CD14-positive monocyte (primary cell): ENCODE results near the gene MACC1. TPM values are rescaled to one million over a fixed set of nuclear protein-coding genes. Genes with fewer than 3 reads are reported as not detected.

Experiments
- DNase-seq, 3 donors: peaks; one replicate each; pipeline ENCODE4 v3.0.0-alpha.2; 2011 to 2022
- H2AFZ ChIP-seq: 2 replicates; pipeline ENCODE4 v1.6.0; 2012; ENCODE audit warnings: mild to moderate bottlenecking, low read depth, low read length, inconsistent platforms; ENCODE audit not compliant: insufficient read depth, poor library complexity, severe bottlenecking
- H3K27ac ChIP-seq, 2 donors: 1 replicate in 1 of 2; 2 replicates in 1 of 2; pipeline ENCODE4 v1.5.1; 2012 to 2013; ENCODE audit warnings: low read length in 2 of 2, control low read depth in 1 of 2, inconsistent platforms in 1 of 2, low read depth in 1 of 2, mild to moderate bottlenecking in 1 of 2
- H3K27me3 ChIP-seq, 2 donors: one replicate each; pipeline versions ENCODE4 v1.6.0 to v1.6.1; 2011 to 2013; ENCODE audit warnings: low read length in 2 of 2; ENCODE audit not compliant: control insufficient read depth in 2 of 2, insufficient read depth in 2 of 2
- H3K36me3 ChIP-seq, 2 donors: replicated peaks in 1 of 2; 1 replicate in 1 of 2; 2 replicates in 1 of 2; pipeline versions ENCODE4 v1.5.1 to v1.6.1; 2012 to 2013; ENCODE audit warnings: low read length in 2 of 2, control low read depth in 1 of 2, inconsistent platforms in 1 of 2, mild to moderate bottlenecking in 1 of 2; ENCODE audit not compliant: insufficient read depth in 2 of 2, control insufficient read depth in 1 of 2
- H3K4me1 ChIP-seq, 2 donors: 1 replicate in 1 of 2; 2 replicates in 1 of 2; pipeline versions ENCODE4 v1.5.1 to v1.6.1; 2012 to 2013; ENCODE audit warnings: low read length in 2 of 2, control low read depth in 1 of 2, inconsistent platforms in 1 of 2, mild to moderate bottlenecking in 1 of 2, moderate library complexity in 1 of 2; ENCODE audit not compliant: insufficient read depth in 2 of 2, control insufficient read depth in 1 of 2
- H3K4me2 ChIP-seq: replicated peaks from 2 replicates; pipeline ENCODE3; 2012; ENCODE audit warnings: low read length, moderate library complexity, mild to moderate bottlenecking; ENCODE audit not compliant: poor library complexity, severe bottlenecking; ENCODE audit errors: extremely low read depth
- H3K4me3 ChIP-seq, 3 experiments: fragments of 200-600 bp in 1 of 3; sonication (generic) in 1 of 3; replicated peaks in 1 of 3; 1 replicate in 2 of 3; 2 replicates in 1 of 3; pipeline ENCODE4 v1.5.1; 2011 to 2013; ENCODE audit warnings: low read length in 3 of 3, mild to moderate bottlenecking in 3 of 3, control low read depth in 2 of 3, low read depth in 2 of 3, inconsistent platforms in 1 of 3, moderate library complexity in 1 of 3
- H3K79me2 ChIP-seq: 2 replicates; pipeline ENCODE4 v1.6.0; 2012; ENCODE audit warnings: mild to moderate bottlenecking, control low read depth, inconsistent platforms, low read length, moderate library complexity; ENCODE audit not compliant: insufficient read depth
- H3K9ac ChIP-seq: 2 replicates; pipeline ENCODE4 v1.6.0; 2017; ENCODE audit warnings: low read length, mild to moderate bottlenecking; ENCODE audit not compliant: insufficient read depth, poor library complexity, severe bottlenecking
- H3K9me3 ChIP-seq, 2 donors: replicated peaks in 1 of 2; 1 replicate in 1 of 2; 2 replicates in 1 of 2; pipeline versions ENCODE4 v1.5.1 to v1.6.1; 2012 to 2013; ENCODE audit warnings: low read length in 2 of 2, control low read depth in 1 of 2; ENCODE audit not compliant: control insufficient read depth in 1 of 2, insufficient read depth in 1 of 2
- H4K20me1 ChIP-seq: 2 replicates; pipeline ENCODE4 v1.6.0; 2012; ENCODE audit warnings: mild to moderate bottlenecking, low read length, control low read depth, moderate library complexity; ENCODE audit not compliant: insufficient read depth
- H3K27ac Mint-ChIP-seq, 7 donors: one replicate each; pipeline ENCODE4 v1.8.0; 2020; ENCODE audit warnings: mild to moderate bottlenecking in 7 of 7, mixed read lengths in 7 of 7, moderate library complexity in 6 of 7, inconsistent platforms in 2 of 7
- H3K27me3 Mint-ChIP-seq, 3 donors: one replicate each; pipeline ENCODE4 v1.8.0; 2021 to 2022; ENCODE audit warnings: low read depth in 3 of 3, mild to moderate bottlenecking in 3 of 3, mixed read lengths in 3 of 3, moderate library complexity in 3 of 3, inconsistent platforms in 1 of 3
- H3K36me3 Mint-ChIP-seq, 2 donors: one replicate each; pipeline ENCODE4 v1.8.0; 2020; ENCODE audit warnings: mixed read lengths in 2 of 2, inconsistent platforms in 1 of 2, mild to moderate bottlenecking in 1 of 2
- H3K4me1 Mint-ChIP-seq: one replicate; pipeline ENCODE4 v1.8.0; 2020; ENCODE audit warnings: mild to moderate bottlenecking, mixed read lengths
- H3K4me3 Mint-ChIP-seq, 2 donors: one replicate each; pipeline ENCODE4 v1.8.0; 2020; ENCODE audit warnings: mild to moderate bottlenecking in 2 of 2, mixed read lengths in 2 of 2, moderate library complexity in 1 of 2
- H3K9me3 Mint-ChIP-seq, 7 donors: one replicate each; pipeline ENCODE4 v1.8.0; 2020 to 2022; ENCODE audit warnings: mixed read lengths in 7 of 7, mild to moderate bottlenecking in 6 of 7, moderate library complexity in 6 of 7, inconsistent platforms in 2 of 7
- WGBS: methylation state at CpG from one replicate; pipeline ENCODE4 v1.1.5; 2013; ENCODE audit warnings: missing lambda C conversion rate; ENCODE audit not compliant: insufficient coverage; 5-methylcytosine and 5-hydroxymethylcytosine counted together
- intact Hi-C, 2 donors: fragments of 100-400 bp; cut with micrococcal nuclease; formaldehyde crosslinking; loops; one replicate each; pipeline versions ENCODE4 v1.15.0 to v1.15.1; 2023
- polyA plus RNA-seq, 3 donors: library from polyadenylated mRNA; depleted of rRNA in 1 of 3; unstranded in 2 of 3; stranded (reverse) in 1 of 3; fragments of 300-500 nt in 2 of 3; fragments of >200 nt in 1 of 3; fragmentation: Illumina TruSeq in 2 of 3; gene quantifications; 1 replicate in 2 of 3; 2 replicates in 1 of 3; pipeline ENCODE4 v1.2.3, GENCODE V29; 2012 to 2021
- TF ChIP-seq, protein P1 (sequence below): fragments of 200-600 bp; IDR thresholded peaks from one replicate; pipeline ENCODE4 v1.8.0; 2022; ENCODE audit warnings: antibody characterized with exemption, mild to moderate bottlenecking

Gene MACC1
- polyA plus RNA-seq, 3 donors: not detected

DNA sequence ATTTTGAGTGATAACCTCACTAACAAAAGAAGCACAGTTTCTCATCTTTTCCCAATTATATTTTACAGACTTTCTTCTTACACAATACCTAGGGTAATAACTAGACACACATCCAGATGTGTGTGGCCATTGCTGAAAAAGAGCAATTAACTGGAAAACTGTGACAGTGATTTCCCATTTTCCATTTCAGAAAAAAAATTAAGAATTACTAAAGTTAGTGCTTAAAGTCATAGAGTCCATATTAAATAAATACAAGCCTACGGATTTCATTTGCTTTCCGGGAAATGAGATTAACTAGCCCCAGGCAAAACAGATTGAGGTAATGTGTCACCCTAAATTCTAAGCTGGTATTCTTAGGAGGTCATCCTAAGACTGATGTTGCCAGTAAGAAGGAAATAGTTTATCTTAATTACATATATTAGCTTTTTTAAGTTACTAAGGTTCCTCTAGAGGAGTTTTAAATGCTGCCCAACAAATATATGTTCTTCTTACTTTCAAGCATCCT, 10.2 kb upstream of the MACC1 start:
- no CpG with 5 or more reads among the region's 2 CpGs for WGBS
- Histone ChIP-seq H3K4me1 (peaks cover 2 to 18% of the 10 kb centered on the region in 2 donors), H3K79me2 (no peaks in the 10 kb centered on the region), H2AFZ (no peak overlapping the region), H3K4me2 (no peak overlapping the region), H4K20me1 (no peaks in the 10 kb centered on the region), H3K4me3 (no peak overlapping the region), H3K27ac (no peak overlapping the region), H3K36me3 (no peaks in the 10 kb centered on the region), H3K9ac (no peak overlapping the region), H3K27me3 (no peaks in the 10 kb centered on the region), H3K9me3 (no peaks in the 10 kb centered on the region)
- Mint-ChIP-seq H3K27ac (no peak overlapping the region), H3K4me3 (no peak overlapping the region), H3K9me3 (peaks cover 0 to 4% (median 0%) of the 10 kb centered on the region in 7 donors), H3K27me3 (no peaks in the 10 kb centered on the region), H3K4me1 (peaks cover 15% of the 10 kb centered on the region), H3K36me3 (no peaks in the 10 kb centered on the region)
- DNase-seq: no peak
- intact Hi-C loops: no loop called here
- TF ChIP-seq, protein P1, sequence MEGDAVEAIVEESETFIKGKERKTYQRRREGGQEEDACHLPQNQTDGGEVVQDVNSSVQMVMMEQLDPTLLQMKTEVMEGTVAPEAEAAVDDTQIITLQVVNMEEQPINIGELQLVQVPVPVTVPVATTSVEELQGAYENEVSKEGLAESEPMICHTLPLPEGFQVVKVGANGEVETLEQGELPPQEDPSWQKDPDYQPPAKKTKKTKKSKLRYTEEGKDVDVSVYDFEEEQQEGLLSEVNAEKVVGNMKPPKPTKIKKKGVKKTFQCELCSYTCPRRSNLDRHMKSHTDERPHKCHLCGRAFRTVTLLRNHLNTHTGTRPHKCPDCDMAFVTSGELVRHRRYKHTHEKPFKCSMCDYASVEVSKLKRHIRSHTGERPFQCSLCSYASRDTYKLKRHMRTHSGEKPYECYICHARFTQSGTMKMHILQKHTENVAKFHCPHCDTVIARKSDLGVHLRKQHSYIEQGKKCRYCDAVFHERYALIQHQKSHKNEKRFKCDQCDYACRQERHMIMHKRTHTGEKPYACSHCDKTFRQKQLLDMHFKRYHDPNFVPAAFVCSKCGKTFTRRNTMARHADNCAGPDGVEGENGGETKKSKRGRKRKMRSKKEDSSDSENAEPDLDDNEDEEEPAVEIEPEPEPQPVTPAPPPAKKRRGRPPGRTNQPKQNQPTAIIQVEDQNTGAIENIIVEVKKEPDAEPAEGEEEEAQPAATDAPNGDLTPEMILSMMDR: no peak

DNA sequence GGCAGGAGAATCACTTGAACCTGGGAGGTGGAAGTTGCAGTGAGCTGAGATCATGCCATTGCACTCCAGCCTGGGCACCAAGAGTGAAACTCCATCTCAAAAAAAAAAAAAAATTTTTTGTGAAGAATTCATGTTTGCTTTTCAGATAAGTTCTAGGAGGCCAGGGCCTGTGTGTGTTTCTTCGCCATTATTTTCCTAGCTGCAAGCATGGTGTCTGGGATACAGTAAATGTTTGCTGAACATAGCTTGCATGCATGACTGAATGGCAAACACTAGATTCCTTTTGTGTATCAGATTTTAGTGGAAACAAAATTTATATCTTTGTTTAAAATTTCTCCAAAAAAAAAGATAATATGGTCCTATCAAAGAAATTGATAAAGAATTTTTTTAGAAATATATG, 9.7 kb upstream of the MACC1 start:
- WGBS: no CpG with 5 or more reads among the region's 1 CpG
- peaks cover 15% of the 10 kb centered on the region for H3K4me1 Mint-ChIP-seq

More for the DNA sequence above, 9.7 kb upstream of the MACC1 start:
- H3K27me3 ChIP-seq: no peaks in the 10 kb centered on the region
- no peak overlapping the region for H3K27ac ChIP-seq
- no peak overlapping the region for H3K4me2 ChIP-seq
- H3K9me3 ChIP-seq: no peaks in the 10 kb centered on the region
- H3K36me3 ChIP-seq: no peaks in the 10 kb centered on the region
- TF ChIP-seq, protein P1: no peak
- peaks cover 0 to 4% (median 0%) of the 10 kb centered on the region in 7 donors for H3K9me3 Mint-ChIP-seq
- no peak overlapping the region for H3K9ac ChIP-seq
- H2AFZ ChIP-seq: no peak overlapping the region
- no peaks in the 10 kb centered on the region for H3K36me3 Mint-ChIP-seq
- no peaks in the 10 kb centered on the region for H3K27me3 Mint-ChIP-seq
- no peak overlapping the region for H3K4me3 ChIP-seq
- H3K4me3 Mint-ChIP-seq: no peak overlapping the region
- no peak for DNase-seq
- H3K4me1 ChIP-seq: peaks cover 2 to 18% of the 10 kb centered on the region in 2 donors
- peak overlapping the region in 1 of 7 donors; percentile 4 for H3K27ac Mint-ChIP-seq
- no peaks in the 10 kb centered on the region for H4K20me1 ChIP-seq
- intact Hi-C loops: no loop called here
- no peaks in the 10 kb centered on the region for H3K79me2 ChIP-seq
